Glomerular endothelial cell (primary cell): ENCODE results near the gene AACS. TPM values are rescaled to one million over a fixed set of nuclear protein-coding genes. Genes with fewer than 3 reads are reported as not detected.
"Not testable (repeated sequence)": the region's sequence is repeated elsewhere in the genome, so short reads cannot be mapped to it uniquely, and the experiment has no call there.

ENCODE experiments used
- DNase-seq: peaks from one replicate; pipeline ENCODE4 v3.0.0-alpha.2; 2011; ENCODE audit warnings: low read depth, low spot score; ENCODE audit errors: extremely low read depth
- total RNA-seq: library from RNA; depleted of rRNA; stranded (reverse); fragments of >200 nt; gene quantifications from 2 replicates; pipeline ENCODE4 v1.2.3, GENCODE V29; 2015

Gene AACS, protein sequence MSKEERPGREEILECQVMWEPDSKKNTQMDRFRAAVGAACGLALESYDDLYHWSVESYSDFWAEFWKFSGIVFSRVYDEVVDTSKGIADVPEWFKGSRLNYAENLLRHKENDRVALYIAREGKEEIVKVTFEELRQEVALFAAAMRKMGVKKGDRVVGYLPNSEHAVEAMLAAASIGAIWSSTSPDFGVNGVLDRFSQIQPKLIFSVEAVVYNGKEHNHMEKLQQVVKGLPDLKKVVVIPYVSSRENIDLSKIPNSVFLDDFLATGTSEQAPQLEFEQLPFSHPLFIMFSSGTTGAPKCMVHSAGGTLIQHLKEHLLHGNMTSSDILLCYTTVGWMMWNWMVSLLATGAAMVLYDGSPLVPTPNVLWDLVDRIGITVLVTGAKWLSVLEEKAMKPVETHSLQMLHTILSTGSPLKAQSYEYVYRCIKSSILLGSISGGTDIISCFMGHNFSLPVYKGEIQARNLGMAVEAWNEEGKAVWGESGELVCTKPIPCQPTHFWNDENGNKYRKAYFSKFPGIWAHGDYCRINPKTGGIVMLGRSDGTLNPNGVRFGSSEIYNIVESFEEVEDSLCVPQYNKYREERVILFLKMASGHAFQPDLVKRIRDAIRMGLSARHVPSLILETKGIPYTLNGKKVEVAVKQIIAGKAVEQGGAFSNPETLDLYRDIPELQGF
- total RNA-seq = 21.0 and 23.3 TPM in 2 replicates

DNA sequence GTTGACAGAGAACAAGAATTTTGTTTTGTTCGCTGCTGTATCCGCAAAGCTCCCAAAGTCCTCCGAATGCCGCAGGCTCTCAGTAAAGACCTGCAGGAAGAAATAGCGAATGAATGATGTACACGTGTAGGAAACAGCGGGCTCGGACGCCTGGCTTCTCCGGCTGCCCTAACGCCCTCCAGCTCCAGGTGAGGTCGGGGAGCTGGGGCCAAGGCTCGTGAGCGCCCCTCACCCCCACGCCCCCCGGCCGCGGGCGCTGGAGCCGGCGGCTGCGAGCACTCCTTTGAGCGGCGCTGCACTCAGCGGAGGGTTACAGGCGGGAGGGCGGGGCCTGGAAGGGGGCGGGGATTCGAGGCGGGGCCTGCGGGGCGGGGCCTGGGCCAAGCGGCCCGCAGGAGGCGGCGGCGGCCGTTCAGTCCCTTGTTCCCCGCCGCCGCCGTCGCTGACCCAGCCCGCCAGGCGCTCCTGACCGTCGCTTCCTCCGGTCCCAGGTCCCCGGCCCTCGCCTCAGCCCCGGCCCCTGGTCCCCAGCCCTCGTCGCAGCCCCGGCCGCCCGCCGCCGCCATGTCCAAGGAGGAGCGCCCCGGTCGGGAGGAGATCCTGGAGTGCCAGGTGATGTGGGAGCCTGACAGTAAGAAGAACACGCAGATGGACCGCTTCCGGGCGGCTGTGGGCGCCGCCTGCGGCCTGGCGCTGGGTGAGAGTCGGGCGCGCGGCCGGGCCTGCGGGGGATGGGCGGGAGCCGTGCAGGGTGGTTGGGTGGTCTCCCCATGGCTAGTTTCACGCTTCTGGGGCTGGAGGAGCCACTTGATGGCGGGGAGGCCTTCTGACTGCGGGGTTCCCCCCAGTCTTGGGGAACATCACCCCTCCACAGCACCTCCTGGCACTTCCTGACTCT lies at the start of gene AACS:
AACS (plus strand) TSS at position 415 of the 898 bp plus-strand sequence; CDS start at position 565, 150 bp downstream.
- no peak for DNase-seq

- no peak for DNase-seq
These were observed 49.4 kb upstream of the AACS start for GRCh38 chr12:125015680-125016310.

GRCh38 chr12:125017801-125018200 lies 47.4 kb upstream of the AACS start:
- DNase-seq = no peak

DNA sequence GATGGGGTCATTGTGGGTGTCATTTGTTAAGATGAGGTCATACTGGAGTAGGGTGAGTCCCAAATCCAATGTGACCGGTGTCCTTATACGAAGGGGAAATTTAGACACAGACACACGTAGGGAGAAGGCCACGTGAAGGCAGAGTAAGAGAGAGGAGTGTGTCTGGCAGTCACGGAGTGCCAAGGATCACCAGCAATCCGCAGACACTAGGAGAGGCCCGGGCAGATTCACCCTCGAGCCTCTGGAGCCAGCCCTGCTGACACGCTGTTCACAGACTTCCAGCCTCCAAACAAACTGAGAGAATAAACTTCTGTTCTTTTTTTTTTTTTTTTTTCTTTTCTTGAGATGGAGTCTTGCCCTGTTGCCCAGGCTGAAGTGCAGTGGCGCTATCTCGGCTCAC lies 46.9 kb upstream of the AACS start:
- no peak for DNase-seq

DNA sequence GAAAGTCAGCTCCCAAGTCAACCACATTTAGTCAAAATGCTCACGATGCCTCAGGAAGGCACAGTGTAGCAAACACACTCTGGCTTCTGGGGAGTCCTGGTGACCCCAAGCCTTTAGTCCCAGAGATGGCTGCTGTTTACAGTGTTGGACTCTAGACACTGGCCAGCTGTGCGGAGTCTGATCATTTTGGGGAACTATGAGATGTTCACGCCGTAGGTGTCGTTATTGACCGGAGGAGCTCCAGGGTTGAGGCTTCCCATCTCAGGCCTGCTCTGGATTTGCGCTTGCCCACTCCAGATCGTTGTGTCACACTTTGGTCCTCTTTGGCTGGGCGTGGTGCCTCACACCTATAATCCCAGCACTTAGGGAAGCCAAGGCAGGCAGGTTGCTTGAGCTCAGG lies 44.1 kb upstream of the AACS start:
- no peak for DNase-seq

GRCh38 chr12:125021771-125022170 lies 43.5 kb upstream of the AACS start:
- DNase-seq = no peak

DNA sequence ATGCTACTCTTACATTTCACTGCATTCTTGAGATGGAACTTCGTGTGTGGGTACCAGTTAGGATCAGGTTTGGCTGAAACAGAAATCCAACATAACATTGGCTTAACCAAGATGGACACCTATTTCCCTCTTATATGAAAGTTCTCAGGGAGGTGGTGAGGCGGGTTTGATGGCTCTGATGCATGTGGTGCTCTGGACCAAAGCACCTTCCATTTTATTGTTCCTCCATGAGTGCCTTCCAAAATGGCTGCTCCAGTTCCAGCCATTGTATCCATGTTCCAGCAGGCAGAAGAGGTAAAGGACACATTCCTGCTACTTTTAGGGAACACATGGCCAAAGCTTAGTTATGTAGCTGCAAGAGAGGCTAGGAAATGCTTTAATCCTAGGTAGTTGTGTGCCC lies 42.2 kb upstream of the AACS start:
- DNase-seq = no peak

- no peak for DNase-seq
These were observed 40.2 kb upstream of the AACS start for GRCh38 chr12:125024949-125025563.

DNA sequence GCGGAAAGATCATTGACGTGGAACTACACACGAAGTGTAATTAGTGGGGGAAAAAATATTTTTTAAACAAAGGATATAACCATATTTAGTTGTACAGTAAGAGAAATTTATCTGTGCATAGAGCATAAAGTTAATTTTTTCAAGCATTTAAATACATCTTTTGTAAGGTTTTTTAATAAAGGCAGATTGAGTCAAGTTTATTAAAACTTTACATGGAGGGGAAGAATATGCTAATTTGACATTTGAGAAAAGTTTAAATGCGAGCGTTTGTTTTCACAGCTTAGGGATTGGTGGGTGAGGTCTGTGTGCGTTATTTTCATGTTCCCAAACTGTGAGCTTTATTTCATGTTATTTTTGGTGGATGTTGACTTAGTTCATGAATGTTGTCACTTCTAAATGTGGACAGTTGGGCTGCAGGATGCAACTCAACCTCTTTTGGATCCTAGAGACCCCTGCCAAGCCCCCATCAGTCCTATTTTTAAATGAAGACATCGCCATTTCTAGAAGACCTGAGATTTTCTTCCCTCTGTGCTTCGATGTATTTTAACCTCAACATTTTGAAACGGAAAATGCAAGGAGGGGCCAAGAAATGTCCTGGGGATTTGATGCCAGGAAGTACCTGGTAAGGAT lies 39.5 kb upstream of the AACS start:
- no peak for DNase-seq

- no peak for DNase-seq
These were observed 37.1 kb upstream of the AACS start for GRCh38 chr12:125028106-125028505.

GRCh38 chr12:125029761-125030358 lies 35.4 kb upstream of the AACS start:
- DNase-seq = no peak

GRCh38 chr12:125031471-125031870 lies 33.8 kb upstream of the AACS start:
- DNase-seq = not testable (repeated sequence)

DNA sequence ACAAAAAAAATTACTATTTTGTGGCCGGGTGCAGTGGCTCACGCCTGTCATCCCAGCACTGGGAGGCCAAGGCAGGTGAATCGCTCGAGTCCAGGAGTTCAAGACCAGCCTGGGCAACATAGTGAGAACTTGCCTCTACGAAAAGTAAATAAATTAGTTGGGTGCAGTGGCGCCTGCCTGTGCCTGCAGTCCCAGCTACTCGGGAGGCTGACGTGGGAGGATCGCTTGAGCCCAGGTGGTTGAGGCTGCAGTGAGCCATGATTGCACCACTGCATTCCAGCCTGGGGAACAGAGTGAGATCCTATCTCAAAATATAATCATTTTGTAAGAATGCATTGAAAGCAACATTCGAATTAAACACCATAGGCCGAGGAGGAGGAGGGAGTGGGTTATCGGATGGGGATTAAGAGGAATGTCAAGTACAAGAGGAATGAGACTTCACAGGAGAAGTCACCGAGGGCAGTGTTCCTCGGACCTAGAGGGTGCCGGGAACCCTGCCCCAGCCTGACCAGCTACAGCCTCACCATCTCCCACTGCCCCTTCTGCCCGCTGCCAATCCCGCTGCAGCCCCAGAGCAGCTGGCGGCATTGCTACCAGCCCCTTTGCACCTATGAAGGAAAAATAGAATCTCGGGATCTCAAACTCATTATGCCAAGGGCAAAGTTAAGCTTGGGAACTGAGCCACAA lies 32.6 kb upstream of the AACS start:
- no peak for DNase-seq

DNA sequence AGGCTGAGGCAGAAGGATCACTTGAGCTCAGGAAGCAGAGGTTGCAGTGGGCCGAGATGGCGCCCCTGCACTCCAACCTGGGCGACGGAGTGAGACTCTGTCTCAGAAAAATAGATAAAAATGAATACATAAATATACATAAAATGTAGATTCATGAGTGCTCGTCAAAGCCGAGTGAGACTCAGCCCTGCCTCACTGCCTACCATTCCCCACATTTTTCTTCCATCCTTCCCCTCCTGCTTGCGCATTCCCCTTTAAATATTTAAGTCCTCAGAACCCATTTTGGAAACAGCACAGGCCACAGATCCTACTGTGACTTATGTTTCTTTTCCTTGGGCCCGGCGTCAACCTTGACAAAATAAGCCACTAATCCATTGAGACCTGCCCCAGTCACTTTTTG lies 31.9 kb upstream of the AACS start:
- DNase-seq = no peak

DNA sequence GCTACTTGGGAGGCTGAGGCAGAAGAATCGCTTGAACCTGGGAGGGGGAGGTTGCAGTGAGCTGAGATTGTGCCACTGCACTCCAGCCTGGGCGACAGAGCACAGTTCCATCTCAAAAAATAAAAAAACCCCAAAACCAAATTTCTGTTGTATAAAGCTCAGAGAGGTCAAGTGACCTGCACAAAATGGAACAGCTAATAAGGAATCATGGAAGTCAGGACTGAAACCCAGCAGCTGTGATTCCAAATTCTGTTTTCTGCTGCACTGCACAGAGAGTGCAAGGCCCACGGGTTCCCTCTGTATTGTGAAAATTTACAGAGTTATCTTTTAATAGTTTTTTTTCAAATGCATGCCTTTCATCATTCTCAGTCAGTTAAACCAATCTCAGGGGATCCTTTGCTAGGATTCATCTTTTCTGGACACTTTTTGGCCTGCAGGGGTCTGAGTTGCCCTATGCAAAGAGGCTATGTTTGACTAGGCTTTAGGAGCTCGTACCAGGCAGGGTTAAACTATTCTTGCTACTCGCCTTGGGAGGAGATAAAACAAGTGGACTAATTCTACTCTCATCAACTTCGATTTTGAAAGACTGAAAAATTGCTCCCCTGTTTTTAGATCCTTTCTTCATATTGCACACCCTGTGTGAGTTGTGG lies 26.1 kb upstream of the AACS start:
- DNase-seq = no peak

DNA sequence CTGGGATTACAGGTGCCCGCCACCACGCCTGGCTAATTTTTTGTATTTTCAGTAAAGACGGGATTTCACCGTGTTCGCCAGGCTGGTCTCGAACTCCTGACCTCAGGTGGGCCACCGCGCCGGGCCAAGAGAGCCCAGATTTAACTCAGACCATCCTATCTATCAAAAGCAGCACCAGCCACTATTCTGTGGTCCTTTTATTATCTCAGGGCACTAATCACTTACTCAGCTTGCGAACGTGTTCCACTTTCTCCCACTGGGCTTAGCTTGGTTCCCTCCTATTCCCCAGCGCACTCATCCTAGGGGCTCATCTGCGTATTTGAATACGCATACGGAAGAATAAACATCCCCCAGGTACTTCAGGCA lies 16.2 kb upstream of the AACS start:
- no peak for DNase-seq

DNA sequence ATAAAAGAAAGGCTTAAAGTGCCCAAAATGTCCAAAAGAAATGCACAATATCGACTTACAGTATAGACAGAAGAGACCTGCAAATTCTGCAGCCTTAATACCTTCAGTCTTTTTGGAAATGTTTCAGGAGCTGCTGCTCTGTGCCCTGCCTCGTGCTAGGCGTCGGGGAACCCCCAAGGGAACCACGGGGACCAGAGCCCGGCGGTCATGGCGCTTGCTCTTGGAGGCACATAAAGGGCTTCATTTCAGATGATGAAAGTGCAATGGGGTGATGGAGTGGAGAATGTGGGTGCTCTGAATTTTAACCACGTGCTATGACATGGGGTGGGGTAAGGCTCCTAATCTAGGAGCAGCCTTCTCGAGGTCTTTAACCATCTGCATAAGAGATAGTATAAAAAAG lies 14.8 kb upstream of the AACS start:
- no peak for DNase-seq

DNA sequence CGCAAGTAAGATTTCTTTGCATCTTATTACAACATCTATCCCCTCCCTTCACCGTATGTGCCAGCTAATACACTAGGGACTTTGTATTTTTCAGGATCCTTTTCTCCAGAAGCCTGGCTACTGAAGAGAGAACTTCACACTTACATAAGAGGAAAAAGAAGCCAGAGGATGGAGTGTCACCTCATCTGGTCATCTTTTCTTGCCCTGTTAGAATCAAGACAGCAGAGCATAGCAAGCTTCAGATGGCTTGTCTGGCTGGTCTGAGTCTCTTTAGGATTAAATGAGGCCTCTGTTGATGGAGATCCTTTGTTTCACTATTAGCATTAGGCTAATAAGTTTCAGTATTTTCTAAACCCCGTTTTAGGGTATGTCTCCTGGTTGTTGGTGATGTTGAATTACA lies 14.4 kb upstream of the AACS start:
- DNase-seq = no peak

DNA sequence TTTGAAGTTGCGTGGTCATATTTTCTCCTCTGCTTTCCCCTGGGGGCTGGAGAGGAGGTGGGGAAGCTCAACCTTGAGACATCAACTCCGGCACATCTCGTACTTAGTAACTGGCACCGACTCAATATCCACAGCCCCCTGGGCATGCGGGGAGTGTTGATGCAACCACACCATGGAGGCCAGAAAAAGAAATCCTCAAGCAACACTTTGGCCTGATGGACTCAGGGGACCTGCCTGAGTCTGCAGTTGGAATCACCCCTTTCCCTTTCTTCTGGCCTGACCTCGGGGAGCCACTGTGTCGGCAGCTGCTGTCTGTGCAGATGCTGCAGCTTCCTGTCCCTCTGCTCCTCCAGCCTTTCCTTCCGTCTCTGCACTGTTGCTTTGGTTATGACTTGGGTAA lies 11.4 kb upstream of the AACS start:
- no peak for DNase-seq
